HG03342 (cell line): ENCODE data around the gene OSBPL9.
"Not testable (repeated sequence)": the region's sequence is repeated elsewhere in the genome, so short reads cannot be mapped to it uniquely, and the experiment has no call there.

Experiments
- ATAC-seq: cut with Tn5 transposase; IDR thresholded peaks from one replicate; pipeline ENCODE4 v1.9.1; 2021; ENCODE audit warnings: mild to moderate bottlenecking, moderate library complexity; ENCODE audit not compliant: unreplicated experiment

OSBPL9 gene

DNA sequence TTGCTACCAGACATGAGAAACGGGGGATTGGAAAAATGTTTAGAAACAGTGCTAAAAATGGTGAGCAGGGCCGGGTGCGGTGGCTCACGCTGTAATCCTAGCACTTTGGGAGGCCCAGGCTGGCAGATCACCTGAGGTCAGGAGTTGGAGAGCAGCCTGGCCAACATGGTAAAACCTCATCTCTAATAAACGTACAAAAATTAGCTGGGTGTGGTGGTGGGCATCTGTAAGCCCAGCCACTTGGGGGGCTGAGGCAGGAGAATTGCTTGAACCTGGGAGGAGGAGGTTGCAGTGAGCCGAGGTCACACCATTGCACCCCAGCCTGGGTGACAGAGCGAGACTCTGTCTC lies 116.5 kb downstream of the OSBPL9 start:
- not testable (repeated sequence) for ATAC-seq

GRCh38 chr1:51733793-51734522 lies 117.1 kb downstream of the OSBPL9 start:
- ATAC-seq, result no peak

- ATAC-seq, result no peak
These were observed 118.2 kb downstream of the OSBPL9 start for GRCh38 chr1:51734896-51735745.

GRCh38 chr1:51735746-51736254 lies 118.9 kb downstream of the OSBPL9 start:
- no peak for ATAC-seq

- ATAC-seq, result no peak
These were observed 119.8 kb downstream of the OSBPL9 start for GRCh38 chr1:51736702-51737101.

- ATAC-seq, result no peak
These were observed 121.8 kb downstream of the OSBPL9 start for GRCh38 chr1:51738681-51739080.

- ATAC-seq, result peak; percentile 56
These were observed 123.8 kb downstream of the OSBPL9 start for GRCh38 chr1:51740652-51741051.

- ATAC-seq, result no peak
These were observed 124.3 kb downstream of the OSBPL9 start for GRCh38 chr1:51741121-51741681.

- no peak for ATAC-seq
These were observed 127.8 kb downstream of the OSBPL9 start for GRCh38 chr1:51744506-51745303.

DNA sequence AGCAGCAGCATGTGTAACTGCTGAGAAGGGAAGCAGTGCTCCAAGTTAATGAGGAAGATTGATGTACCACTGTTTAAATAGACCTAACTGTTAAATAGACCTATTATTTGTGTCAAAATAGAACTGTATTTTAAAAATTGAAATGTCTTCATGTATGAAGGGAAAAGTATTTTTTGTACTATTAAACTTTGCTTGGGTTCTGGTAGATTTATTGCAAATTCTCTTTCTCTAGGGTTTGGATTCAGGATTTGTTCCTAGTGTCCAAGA lies 128.3 kb downstream of the OSBPL9 start:
- no peak for ATAC-seq

- no peak for ATAC-seq
These were observed 132.3 kb downstream of the OSBPL9 start for GRCh38 chr1:51749151-51749550.

DNA sequence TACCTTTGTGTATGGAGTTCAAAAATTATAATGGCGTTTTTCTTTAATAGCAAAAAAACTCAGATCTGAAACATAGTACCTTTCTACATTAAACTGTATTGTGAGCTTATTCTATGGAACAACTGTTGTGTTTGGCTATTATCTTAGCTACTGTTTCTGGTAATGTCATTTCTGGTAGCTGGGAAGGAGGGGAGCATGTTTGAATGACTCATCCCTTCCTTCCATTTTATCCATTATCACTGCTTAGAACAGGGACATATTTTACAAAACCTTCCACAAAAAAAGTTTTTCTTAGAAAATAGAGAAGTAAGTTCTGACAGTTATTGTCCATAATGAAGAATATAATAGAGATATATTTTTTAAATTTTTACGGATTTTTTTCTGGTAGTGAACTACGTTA lies 133.3 kb downstream of the OSBPL9 start:
- no peak for ATAC-seq

DNA sequence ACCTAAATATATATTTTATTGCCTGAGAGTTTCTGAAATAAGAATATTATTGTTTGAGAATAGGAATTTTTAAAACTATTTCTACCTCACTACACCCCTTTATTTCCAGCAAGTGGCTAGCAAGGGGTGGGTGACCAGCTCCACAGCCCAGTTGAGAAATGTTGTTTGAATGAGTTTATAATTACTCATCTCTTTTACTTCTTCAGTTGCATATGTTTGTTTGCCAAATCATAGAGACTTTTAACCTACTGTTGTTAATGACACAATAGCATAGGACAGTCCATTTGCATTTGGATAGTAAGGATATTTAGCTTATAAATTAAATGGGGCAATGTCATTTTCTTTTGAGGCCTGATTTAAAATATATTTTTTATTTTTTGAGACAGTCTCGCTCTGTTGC lies 133.8 kb downstream of the OSBPL9 start:
- no peak for ATAC-seq

DNA sequence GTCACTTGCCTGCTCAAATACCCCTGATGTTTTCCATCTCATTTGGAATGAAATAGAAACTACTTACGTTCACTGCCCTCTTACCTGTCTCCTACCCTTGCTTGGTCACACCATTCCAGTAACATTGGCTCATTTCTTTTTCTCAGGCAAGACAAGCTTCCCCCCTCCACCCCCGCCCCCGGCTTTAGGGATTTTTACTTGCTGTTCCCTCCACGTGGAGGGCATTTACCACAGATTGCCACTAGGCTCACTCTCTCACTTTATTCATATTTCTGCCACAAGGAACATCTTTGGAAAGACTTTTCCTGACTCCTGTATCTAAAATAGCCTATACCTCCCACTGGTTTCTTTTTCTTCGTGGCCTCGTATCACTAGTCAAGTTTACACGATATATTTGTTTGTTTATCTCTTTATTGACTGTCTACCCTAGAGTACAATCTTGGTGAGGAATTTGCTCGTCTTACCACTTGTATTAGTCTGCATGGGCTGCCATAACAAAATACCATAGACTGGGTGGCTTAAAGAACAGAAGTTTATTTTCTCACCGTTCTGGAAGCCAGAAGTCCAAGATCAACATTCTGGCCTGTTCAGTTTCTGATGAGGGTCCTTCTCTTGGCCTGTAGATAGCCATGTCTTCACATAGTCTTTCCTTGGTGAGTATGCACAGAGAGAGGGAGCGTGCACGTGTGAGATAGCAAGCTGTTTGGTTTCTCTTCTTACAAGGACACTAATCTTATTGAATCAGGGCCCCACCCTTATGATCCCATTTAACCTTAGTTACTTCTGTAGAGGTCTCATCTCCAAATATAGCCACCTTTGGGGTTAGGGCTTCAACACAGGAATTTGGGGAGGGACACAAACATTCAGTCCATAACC lies 135.4 kb downstream of the OSBPL9 start:
- no peak for ATAC-seq

DNA sequence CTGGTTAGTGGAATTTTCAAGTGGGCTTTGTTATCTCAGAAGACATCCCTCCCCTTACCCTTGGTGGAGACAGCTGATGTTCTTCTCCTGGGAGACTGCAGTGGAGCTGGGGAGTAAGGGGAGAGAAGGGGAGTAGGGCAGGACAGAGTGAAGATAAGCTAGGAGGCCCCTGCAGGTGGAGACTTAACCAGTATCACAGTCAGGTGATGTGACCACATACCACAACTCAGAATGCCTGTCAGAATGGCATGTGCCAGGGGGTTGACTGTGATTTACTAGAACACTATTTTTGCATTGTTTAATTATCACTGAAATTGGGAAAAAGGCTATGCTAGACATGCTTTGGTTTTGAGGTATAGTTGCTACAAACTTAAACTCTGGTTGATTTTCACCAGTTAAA lies 137.1 kb downstream of the OSBPL9 start:
- no peak for ATAC-seq

- ATAC-seq, result no peak
These were observed 137.8 kb downstream of the OSBPL9 start for GRCh38 chr1:51754666-51755065.

GRCh38 chr1:51755437-51755836 lies 138.5 kb downstream of the OSBPL9 start:
- ATAC-seq, result no peak

DNA sequence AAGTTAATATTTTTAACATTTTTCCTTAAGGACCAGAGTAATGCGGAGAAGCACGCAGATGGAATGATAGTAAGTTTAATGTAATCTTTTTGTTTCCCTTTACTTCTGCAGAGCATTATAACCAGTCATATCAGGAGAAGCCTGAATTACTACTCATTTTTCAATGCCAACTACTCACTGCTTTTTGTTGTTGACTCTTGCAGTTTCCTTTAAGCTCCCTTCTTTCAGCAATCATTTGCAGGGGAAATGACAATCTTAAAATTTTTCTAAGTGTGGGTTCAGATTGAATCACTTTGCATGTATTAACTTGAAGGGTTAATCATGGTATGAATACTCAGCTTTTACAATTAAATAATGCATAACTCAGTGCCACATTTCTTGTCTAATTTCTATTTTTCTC lies 139.4 kb downstream of the OSBPL9 start:
- no peak for ATAC-seq

DNA sequence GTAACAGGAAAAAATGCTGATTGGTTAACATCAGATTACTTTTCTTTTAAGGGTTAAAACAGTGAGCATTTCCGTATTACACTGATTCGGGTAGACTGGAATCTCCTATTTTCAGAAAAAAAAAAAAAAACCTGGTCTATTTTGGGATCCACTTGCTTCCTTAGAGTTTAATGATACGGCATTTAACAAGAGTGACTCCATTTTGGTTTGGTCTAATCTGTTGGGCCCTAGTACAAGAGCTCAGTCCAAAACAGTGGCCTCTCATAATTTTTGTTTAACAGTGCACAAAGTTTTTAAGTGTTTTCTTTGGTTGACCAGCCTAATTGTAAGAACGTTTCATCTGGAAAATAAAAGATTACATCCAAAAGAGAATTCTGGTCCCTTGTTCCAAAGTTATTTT lies 141.4 kb downstream of the OSBPL9 start:
- ATAC-seq, result no peak

- ATAC-seq, result no peak
These were observed 144.0 kb downstream of the OSBPL9 start for GRCh38 chr1:51760872-51761271.
